ENCODE results near the gene ABCC9.

ABCC9 gene

DNA sequence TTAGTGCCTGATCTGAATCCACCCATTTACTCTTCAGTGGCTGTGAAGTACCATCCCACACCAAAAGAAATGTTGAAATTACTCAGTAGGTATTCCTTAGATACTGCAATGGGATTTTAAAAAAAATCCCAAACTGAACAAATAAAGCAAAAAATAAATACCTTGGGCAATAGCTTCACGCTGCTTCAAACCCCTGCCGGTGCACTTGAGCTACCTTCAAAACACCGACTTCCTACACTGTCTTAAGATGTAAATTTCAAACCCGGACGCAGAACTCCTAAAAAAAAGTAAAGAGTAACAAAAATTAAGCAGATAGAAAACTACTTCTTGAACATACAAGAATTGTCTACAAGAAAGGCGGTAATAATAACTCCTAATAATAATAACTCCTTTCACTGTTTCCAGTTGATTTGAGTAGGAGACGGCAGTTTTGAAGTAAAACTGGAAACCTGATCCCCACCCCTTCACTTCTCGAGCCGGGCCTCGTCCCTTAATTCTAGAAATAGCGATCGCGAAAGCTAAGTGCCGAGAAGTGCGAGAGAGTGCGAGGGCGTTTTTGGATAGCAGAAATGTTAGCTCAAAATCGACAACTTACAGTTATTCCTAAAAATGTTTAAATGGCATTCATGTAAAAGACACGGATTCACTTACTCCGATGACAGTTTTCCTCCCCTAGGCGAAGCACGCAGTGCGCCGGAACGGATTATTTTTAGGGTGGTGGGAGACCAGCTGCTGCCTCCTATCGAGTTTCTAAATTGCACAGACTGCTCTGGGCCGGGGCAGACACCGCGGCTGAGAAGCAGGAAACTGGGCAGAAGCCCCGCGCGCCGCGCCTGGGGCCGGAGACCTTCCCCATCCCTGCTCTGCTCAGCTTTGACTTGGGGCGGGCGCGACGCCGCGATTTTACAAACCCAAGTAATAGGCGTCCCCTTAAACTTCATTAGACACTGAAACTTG lies at the start of gene ABCC9:
Gene ABCC9, minus strand, starts transcription at position 878 of the 957 bp plus-strand sequence. CDS start 4,752 bp downstream, outside the sequence.
- no peak for DNase-seq

DNA sequence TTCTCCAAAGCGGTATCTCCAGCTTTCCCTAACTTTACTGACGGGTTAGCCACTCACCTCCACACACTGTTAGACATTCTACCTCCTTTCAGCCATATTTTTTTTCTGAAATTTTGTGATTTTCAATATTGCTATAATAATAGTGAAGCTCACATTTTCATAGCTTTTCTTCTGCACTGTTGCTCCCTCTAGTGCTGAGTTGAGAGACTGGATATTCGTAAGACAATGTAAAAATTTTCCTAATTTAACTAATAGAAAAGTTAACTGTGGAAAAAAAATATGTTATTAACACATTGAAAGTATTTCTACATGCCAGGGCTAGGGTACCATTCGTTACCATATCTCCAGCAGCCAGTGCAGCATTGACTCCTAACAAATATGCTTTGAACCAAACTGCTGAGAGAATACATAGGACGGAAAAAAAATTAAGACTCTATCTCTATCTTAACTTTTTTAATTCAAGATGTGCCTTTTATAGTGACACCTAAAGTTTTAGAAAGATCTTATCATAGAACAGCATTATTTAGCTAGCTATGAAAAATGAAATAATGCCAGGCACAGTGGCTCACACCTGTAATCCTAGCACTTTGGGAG lies 48.7 kb upstream of the ABCC9 start:
- no peak for DNase-seq

DNA sequence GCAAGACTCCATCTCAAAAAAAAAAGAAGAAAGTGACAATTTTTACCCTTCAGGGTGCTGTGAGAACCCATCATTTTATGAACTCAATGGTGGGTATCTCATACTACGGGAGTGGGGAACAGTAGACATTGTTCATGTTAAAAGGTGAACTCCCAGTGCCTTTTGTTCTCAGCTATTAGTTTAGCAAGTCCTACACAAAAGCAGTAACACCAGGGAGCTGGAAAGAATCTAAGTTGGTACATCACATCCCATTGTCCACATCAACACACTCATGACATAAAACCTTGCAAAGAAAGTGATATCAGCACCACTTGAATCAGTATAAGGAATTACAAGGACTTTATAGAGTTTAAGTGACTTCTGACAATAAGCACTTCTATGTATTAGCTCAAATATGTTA lies 47.4 kb upstream of the ABCC9 start:
- no peak for DNase-seq

DNA sequence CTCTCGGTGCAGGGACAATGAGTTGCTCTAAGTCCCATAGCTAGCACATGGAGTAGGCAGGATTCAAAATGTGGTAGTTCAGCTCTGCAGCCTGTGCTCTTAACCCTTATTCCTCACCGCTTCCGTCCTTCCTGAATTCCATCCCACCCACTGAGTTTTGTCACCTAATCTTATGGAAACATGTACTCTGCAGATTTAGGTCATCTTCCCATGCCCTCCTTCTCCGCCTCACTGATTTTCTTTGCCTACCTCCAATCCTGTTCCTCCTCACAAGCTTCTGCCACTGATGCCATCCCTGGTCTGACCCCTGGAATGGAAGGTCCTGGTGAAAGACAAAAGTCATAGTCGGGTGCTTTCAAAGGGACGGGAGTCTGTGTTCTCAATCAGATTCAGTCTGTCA lies 46.5 kb upstream of the ABCC9 start:
- DNase-seq = no peak

DNA sequence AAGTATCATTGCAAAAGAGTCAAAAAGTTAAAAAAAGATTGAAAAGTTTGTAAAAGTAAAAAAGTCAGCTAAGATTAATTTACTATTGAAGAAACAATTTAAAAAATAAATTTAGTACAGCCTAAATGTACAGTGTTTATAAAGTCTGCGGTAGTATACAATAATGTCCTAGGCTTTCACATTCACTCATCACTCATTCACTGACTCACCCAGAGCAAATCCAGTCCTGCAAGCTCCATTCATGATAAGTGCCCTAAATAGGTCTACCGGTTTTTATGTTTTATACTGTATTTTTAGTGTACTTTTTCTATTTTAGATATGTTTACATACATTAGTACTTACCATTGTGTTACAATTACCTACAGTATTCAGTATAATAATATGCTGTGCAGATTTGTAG lies 43.9 kb upstream of the ABCC9 start:
- no peak for DNase-seq

DNA sequence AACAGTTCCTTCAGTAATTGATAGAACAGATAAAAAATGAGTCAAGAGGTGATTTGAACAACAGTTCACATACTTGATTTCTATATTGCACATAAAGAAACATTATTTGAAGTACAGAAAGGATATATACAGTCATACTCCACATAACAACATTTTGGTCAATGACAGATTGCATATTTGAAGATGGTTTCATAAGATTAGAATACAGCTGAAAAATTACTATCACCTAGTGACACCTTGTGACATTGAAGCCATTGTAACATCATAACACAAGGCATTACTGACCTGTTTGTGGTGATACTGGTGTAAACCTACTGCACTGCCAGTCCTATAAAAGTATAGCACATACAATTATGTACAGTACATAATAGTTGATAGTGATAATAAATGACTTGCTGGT lies 43.1 kb upstream of the ABCC9 start:
- no peak for DNase-seq

DNA sequence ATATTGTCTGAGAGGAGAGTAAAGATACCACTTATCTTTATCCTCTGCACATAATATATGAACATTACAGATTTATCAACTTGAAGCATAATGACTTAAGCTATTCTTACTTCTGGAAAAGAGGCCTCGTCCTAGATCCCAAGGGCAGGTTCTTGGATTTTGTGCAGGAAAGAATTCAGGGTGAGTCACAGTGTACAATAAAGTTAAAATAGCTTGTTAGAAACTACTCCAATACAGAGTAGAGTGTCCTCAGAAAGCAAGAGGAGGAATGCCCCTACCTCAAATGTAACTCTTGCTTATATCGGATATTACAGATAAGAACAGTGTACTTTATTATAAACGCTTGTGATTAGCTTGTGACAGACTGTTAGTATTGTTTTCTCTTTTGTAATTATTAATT lies 41.9 kb upstream of the ABCC9 start:
- DNase-seq = no peak

DNA sequence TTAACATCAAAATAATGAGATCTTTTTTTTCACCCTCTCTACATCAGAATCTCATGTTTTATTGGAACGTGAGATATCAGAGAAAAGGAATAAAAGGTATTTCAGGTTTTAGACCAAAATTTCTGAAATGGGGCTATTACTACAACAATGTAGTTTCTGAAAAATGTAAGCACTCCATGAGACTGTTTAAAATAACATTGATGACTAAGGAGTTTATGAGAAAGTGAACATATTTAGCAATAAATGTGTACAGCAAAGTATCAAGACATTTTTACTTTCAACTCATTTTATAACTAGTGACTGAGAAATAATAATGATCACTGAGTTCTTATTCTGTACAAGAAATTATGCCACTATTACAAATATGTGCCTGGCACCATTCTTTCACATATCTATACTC lies 39.3 kb upstream of the ABCC9 start:
- no peak for DNase-seq

DNA sequence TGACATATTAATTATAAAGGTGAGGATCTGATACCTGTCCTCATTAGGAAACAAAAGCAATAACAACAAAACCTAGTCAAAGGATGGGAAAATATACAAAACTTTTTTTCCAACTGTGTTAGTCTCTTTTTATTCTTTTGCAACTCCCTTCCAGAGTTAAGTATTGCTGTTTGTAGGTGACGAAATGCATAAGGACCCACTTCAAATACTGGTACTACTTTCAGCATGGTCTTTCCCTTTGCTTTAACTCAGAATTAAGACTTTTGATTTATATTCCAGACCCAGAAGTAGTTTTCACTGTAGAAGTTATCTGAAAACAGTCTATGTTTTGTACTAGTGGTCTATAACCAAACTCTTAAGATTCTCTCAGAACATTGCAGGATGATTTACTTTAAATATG lies 34.1 kb upstream of the ABCC9 start:
- DNase-seq = no peak

DNA sequence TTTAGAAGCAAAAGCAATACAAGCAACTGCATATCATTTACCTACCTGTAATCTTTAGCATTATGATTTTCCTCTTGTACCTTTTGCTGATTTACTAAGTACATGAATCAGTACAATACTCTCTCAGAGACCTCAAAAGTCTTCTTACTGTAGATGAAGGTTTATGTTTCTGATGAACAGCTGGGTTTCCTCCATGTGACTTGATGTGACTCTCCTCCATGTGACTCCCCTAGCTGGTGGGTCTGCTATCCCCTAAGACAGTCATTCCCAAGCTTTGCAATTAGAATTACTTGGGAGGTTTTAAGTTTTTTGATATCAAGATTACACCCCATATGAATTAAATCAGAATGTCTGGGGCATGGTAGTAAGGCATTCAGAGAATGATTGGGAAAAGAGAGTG lies 32.0 kb upstream of the ABCC9 start:
- DNase-seq = no peak

DNA sequence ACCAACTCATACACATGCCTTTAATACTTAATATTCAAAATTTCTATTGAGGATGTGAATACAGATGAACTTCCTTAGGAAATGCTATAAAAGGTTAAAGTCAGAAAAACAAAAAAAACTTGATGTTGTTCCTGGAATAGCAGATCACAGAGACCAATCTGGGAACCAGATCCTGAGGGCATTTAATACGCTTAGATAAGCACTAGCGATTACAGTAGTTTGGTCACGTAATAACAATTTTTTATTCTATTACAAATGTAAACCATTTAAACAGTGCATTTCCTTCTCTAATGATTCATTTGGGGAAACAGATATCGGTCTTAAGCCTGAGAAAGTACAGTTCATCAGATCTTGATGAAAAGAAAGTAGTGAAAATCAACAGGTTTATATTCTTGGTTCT lies 30.8 kb upstream of the ABCC9 start:
- no peak for DNase-seq

DNA sequence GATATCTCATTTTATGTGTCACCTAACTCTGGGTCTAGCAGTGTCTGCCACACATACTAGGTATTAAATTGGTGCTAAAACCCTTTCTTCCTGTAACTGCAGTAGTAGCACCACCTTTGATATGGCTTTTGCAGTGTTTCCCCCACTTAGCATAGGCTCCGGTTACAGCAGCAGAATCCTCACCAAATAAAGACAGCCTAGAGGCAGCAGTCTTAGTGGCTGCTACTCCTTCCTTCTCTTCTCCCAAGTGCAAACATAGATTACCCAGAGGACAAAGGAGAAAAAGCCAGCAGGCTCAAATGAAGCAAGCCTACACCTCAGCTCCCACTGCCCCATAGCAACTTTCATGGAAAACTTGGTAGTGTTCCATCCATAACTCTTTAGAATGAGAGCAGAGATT lies 30.1 kb upstream of the ABCC9 start:
- DNase-seq = no peak

DNA sequence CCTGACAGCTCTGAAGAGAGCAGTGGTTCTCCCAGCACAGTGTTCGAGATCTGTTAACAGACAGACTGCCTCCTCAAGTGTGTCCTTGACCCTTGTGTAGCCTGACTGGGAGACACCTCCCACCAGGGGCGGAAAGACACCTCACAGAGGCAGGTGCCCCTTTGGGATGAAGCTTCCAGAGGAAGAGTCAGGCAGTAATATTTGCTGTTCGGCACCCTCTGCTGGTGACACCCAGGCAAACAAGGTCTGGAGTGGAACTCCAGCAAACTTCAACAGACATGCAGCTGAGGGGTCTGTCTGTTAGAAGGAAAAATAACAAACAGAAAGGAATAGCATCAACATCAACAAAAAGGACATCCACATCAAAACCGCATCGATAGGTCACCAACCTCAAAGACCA lies 21.6 kb upstream of the ABCC9 start:
- no peak for DNase-seq

DNA sequence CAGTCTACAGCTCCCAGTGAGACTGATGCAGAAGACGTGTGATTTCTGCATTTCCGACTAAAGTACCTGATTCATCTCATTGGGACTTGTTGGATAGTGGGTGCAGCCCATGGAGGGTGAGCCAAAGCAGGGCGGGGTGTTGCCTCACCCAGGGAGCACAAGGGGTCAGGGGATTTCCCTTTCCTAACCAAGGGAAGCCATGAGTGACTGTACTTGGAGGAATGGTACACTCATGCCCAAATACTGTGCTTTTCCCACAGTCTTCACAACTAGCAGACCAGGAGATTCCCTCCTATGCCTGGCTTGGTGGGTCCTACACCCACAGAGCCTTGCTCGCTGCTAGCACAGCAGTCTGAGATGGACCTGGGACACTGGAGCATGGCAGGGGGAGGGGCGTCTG lies 21.0 kb upstream of the ABCC9 start:
- no peak for DNase-seq

DNA sequence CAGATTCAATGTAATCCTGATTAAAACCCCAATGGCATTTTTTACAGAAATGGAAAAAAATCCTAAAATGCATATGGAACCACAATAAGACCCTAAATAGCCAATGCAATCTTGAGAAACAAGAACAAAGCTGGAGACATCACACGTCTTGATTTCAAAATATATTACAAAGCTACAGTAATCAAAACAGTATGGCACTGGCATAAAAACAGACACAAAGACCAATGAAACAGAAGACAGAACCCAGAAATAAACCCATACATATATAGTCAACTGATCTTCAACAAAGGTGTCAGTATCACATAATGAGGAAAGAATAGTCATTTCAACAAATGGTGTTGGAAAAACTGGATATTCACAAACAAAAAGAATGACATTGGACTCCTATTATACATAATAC lies 9.4 kb upstream of the ABCC9 start:
- DNase-seq = no peak

DNA sequence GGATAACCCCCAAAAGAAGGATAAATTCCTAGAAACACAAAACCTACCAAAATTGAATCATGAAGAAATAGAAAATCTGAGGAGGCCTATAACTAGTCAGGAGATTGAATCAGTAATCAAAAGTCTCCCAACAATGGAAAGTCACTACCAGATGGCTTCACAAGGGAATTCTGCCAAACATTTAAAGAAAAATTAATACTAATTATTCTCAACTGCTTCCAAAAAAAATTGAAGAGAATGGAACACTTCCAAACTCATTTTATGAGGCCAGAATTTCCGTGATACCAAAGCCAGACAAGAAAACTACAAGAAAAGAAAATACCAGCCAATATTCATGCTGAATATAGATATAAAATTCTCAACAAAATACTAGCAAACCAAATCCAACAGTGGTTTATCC lies 7.8 kb upstream of the ABCC9 start:
- no peak for DNase-seq

DNA sequence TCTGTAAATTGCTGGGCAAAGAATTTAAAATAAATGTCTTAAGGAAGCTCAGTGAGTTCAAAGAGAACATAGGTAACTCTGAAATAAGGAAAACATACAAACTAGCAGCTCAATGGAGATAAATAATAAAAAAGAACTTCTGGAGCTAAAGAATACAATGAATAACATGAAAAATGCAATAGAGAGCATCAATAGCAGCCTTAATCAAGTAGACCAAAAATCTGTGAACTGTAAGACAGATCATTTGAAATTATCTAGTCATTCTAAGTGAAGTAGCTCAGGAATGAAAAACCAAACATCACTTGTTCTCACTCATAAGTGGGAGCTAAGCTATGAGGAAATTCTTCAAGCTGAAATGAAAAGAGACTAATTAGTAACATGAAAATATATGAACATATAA lies 5.8 kb upstream of the ABCC9 start:
- DNase-seq = no peak

DNA sequence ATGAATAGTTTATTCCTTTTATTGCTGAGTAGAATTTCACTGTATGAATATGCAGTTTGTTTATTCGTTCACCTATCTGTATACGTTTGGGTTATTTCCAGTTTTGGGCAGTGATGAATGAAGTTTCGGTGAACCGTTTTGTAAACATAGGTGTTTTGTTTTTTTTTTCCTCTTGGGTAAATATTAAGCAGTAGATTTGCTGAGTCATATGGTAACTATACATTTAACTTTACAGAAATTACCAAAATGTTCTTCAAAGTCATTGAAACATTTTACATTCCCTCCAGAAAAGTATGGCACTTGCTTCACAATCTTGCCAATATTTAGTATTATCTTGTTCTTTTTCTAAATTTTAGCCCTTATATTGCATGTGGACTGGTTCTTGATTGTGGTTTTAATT lies 3.8 kb upstream of the ABCC9 start:
- no peak for DNase-seq

DNA sequence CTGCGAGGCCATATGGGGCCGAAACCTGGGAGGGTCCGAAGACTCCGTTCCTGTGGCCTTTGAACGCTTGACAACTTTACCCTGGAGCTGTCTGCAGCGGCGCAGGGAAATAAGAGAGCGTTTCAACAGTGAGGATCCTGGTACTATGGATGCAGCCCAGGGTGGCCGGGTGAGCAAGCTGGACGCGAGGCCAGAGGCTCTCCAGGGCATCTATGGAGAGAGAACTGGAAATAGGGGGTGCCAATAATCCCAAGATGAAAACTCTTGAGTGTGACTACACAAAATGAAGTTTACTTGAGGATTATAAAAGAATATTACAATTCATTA lies 1.1 kb upstream of the ABCC9 start:
- DNase-seq = no peak

DNA sequence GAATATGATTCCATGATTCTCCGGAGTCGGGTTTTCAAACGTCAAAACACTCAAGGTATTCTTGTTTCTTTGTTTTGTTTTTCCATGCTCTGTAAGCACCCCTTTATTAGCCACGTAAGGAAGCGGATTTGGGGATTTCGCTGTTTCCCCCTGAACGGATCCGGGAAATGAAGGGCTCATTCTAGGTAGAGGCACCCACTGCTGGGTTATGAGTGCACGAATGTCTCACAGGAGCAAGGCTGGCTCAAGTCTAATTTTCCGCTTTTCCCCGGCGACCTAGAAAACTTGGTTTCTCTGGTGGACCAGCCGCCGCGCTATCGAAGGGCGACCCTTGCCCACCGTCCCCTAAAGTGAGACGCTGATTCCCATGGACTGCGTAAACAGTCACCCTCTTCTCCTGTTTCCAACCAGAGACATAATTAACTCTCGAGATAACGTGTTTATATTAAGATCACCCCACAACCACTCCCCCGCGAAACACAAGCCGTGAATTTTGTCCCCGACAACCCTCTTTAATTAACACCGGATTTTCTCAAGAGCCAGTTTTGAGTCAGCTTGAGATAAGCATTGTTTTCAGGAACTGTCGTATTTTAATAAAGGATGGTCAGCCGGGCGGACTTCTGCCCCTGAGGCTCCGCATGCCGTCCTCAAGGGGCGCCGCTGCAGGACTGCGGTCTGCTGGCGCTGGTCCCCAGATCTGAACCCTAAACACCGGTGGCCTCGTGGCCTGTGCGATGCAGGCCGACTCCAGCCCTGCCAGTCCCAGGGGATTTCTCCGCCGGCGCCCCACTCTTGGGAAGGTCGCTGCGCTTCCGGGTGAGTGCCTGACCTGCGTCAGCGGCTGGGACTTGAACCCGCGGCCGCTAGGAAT lies 515 bp upstream of the ABCC9 start:
- no peak for DNase-seq

DNA sequence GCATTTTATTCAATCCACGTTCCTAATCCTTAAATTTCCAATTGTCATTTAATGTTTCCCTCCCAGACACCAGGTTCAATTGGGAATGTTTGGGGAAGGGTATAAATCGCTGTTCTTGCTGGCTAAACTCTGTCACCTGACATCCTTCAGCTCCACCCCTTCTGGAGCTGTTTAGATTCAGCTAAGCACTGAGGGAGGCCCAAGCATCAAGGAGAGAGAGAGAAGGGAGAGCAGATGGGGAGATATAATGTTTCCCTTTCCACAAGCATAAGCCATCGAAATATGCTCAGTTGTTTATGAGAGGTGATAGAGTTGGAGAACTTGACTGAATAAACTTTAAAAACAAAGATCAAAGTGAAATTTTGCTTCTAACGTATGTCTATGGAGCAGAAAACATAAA lies 1.8 kb downstream of the ABCC9 start:
- DNase-seq = no peak

DNA sequence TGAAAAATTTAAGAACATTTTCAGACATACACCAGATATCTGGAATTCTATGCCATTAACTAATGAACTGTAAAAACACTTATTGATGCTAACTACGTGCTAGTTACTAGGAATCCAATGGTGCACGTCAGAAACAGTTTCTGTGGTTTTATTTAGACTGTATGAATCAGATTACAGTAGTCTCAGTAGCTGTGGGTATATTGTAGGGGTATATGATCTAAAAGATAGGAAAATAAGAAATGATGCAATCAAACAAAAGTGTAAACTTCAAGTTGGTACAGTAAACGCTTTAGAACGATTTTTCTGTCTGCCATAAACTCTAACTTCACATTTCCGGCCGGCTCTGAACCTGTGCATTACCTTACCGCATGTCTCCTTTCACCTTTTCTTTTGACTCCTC lies 2.3 kb downstream of the ABCC9 start:
- no peak for DNase-seq

DNA sequence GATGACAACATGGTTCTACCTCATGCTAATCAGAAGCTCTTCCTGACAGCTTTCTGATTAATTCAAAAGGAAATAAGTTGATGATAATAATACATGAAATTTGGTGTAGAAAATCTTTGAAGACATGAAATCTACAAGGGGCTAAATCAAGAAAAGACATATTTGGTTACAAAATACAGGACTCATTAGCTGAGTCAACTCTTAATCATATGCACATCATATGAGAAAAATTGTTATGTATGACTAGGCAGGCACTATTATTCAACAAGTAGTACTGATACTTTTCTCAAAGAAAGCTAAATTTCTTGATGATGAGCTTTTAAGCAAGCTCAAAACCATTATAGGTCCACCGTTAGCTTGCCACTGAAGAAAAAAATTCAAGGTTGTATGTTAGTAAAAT lies 7.1 kb downstream of the ABCC9 start:
- DNase-seq = no peak

DNA sequence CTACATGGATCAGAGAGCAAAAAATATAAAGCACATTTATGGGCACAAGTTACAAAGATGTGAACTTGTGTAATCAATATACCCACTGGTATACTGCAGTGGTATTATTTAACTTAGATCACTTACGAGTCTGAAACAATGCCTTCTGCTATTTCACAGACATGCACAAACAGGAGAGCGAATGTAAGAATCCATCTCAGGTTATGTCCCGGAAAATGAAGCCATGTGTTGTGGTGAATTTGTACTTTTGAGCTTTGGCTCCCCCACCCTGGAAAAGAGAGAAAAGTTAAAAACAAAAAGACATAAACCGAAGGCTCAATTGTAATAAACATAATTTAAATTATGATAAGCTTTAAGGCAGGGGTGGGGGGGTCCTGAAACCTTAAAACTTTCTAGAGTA lies 7.6 kb downstream of the ABCC9 start:
- no peak for DNase-seq
